Activated gamma-delta T cell treated with anti-CD3 and anti-CD28 coated beads, Interleukin-2, amount 50 U/mL, for 16 hours (primary cell): ENCODE measurements around the gene FN1.

Experiments
- DNase-seq: peaks from one replicate; pipeline ENCODE4 v3.0.0-alpha.2; 2020; ENCODE audit warnings: low read depth

Gene FN1

GRCh38 chr2:215382480-215382879 lies 53.4 kb downstream of the FN1 start:
- no peak for DNase-seq

GRCh38 chr2:215382011-215382410 lies 53.9 kb downstream of the FN1 start:
- no peak for DNase-seq

- DNase-seq = no peak
Measured at GRCh38 chr2:215380699-215381098, 55.2 kb downstream of the FN1 start.

GRCh38 chr2:215379948-215380347 lies 55.9 kb downstream of the FN1 start:
- no peak for DNase-seq

- no peak for DNase-seq
Measured at GRCh38 chr2:215379039-215379438, 56.8 kb downstream of the FN1 start.

GRCh38 chr2:215378045-215378444 lies 57.8 kb downstream of the FN1 start:
- DNase-seq = no peak

- DNase-seq = no peak
Measured at GRCh38 chr2:215377283-215377682, 58.6 kb downstream of the FN1 start.

GRCh38 chr2:215376103-215376780 lies 59.6 kb downstream of the FN1 start:
- DNase-seq = no peak

- DNase-seq = no peak
Measured at GRCh38 chr2:215375467-215375830, 60.4 kb downstream of the FN1 start.

GRCh38 chr2:215374642-215375466 lies 61.0 kb downstream of the FN1 start:
- DNase-seq = no peak

GRCh38 chr2:215374002-215374401 lies 61.9 kb downstream of the FN1 start:
- no peak for DNase-seq

GRCh38 chr2:215372968-215373649 lies 62.8 kb downstream of the FN1 start:
- no peak for DNase-seq

- no peak for DNase-seq
Measured at GRCh38 chr2:215371915-215372897, 63.7 kb downstream of the FN1 start.

GRCh38 chr2:215370112-215370965 lies 65.5 kb downstream of the FN1 start:
- DNase-seq = no peak

- DNase-seq = no peak
Measured at GRCh38 chr2:215369181-215369760, 66.6 kb downstream of the FN1 start.

GRCh38 chr2:215368493-215368809 lies 67.4 kb downstream of the FN1 start:
- DNase-seq = no peak

- DNase-seq = no peak
Measured at GRCh38 chr2:215367662-215368492, 68.0 kb downstream of the FN1 start.

- DNase-seq = no peak
Measured at GRCh38 chr2:215366440-215367032, 69.3 kb downstream of the FN1 start.

GRCh38 chr2:215365184-215365658 lies 70.6 kb downstream of the FN1 start:
- DNase-seq = no peak
